Measurements from ENCODE around the gene GIGYF1.

The GIGYF1 gene

DNA sequence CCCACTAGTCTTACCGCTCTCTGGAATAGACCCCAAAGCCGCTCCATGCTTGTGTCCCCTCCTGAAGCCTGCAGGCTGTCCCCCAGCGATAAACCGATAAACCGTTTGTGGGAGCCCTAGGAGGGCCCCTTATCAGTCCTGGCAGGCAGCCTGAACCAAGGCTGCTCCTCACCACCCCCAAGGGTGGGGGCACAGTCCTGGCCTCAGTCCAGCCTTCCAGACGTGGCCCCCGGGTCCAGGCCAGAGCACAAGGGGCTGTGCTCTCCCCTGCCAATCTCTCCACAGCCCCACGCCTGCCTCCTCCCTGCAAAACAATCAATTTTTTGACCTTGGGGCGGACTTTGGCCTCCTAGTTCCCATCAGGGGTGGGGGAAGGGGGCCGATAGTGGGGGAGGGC, 52.6 kb downstream of the GIGYF1 start, which contains the start of gene TFR2:
TFR2 (minus strand) TSS at position 90 of the 397 bp plus-strand sequence; CDS start at position 47, 43 bp downstream.
- no peak for DNase-seq (ENCODE audit: low read depth)
- H3K4me3 ChIP-seq (ENCODE audit: control insufficient read depth, low read depth, low read length), result no peak within 1 kb of the TSS
- TF ChIP-seq, protein P1, sequence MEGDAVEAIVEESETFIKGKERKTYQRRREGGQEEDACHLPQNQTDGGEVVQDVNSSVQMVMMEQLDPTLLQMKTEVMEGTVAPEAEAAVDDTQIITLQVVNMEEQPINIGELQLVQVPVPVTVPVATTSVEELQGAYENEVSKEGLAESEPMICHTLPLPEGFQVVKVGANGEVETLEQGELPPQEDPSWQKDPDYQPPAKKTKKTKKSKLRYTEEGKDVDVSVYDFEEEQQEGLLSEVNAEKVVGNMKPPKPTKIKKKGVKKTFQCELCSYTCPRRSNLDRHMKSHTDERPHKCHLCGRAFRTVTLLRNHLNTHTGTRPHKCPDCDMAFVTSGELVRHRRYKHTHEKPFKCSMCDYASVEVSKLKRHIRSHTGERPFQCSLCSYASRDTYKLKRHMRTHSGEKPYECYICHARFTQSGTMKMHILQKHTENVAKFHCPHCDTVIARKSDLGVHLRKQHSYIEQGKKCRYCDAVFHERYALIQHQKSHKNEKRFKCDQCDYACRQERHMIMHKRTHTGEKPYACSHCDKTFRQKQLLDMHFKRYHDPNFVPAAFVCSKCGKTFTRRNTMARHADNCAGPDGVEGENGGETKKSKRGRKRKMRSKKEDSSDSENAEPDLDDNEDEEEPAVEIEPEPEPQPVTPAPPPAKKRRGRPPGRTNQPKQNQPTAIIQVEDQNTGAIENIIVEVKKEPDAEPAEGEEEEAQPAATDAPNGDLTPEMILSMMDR (IDR thresholded peaks at IDR 0.05; ENCODE audit: control insufficient read depth, insufficient read depth, low read depth, low read length, missing control alignments), result no peak

DNA sequence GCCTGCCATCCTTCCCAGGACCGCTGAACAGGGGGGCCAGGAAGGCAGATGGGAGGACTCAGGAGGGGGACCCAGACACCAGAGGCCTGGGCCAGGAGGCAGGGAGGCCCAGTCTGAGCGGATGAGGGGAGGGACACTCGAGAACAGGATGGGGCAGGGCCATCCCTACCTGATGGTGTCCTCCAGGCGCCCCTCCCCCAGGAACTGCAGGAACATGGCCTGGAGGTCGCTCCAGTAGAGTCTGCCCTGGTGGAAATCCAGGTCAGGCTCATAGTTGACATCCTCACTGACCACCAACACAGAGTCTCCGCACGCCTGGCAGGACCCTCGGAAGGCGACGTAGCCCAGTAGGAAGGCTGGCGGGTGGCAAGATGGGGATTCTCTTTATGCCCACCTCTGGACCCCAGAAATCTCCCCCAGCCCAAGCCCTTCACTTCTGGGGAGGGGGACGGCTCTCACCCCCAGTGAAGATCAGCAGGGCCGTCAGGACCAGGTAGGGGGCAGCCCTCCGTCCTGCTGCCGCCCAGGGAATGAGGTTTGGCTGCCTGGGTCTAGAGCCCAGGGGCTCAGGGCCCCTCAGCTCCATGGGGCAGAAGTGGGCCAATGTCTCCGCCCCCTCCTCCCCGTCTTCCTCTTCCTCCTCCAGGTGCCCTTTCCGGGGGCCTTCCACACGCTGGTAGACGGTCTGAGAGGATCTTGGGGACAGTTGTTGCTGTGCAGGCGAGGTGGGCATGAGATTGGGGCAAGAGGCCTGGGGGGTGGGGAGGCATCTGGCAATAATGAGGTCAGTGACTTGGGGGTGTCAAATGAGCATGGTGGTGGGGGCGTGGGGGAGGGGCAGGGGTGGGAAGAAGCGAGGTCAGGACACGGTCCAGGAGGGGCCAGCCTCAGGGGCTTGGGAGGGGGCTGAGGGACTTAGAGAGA, 53.3 kb downstream of the GIGYF1 start:
- TF ChIP-seq, protein P1 (IDR thresholded peaks at IDR 0.05; ENCODE audit: control insufficient read depth, insufficient read depth, low read depth, low read length, missing control alignments), result no peak
- no peak overlapping the region for H3K4me3 ChIP-seq (ENCODE audit: control insufficient read depth, low read depth, low read length)
- DNase-seq (ENCODE audit: low read depth), result no peak

DNA sequence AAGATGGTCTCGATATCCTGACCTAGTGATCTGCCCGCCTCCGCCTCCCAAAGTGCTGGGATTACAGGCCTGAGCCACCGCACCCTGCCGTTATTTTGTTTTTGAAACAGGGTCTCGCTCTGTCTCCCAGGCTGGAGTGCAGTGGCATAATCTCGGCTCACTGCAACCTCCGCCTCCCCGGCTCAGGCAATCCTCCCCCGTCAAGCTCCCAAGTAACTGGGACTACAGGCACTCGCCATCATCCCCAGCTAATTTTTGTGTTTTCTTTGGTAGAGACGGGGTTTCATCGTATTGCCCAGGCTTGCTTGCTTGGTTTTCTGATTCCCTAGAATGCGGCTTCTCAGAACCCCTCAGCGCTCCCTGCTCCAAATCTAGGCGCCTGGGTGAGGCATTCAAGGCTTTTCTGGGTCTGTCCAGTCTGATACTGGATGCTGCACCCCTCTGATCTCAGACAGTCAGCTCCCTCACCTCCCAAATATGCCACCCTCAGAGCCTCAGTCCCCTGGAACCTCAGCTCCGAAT, 54.0 kb downstream of the GIGYF1 start:
- H3K4me3 ChIP-seq (ENCODE audit: control insufficient read depth, low read depth, low read length), result no peak overlapping the region
- TF ChIP-seq, protein P1 (IDR thresholded peaks at IDR 0.05; ENCODE audit: control insufficient read depth, insufficient read depth, low read depth, low read length, missing control alignments), result no peak
- no peak for DNase-seq (ENCODE audit: low read depth)

DNA sequence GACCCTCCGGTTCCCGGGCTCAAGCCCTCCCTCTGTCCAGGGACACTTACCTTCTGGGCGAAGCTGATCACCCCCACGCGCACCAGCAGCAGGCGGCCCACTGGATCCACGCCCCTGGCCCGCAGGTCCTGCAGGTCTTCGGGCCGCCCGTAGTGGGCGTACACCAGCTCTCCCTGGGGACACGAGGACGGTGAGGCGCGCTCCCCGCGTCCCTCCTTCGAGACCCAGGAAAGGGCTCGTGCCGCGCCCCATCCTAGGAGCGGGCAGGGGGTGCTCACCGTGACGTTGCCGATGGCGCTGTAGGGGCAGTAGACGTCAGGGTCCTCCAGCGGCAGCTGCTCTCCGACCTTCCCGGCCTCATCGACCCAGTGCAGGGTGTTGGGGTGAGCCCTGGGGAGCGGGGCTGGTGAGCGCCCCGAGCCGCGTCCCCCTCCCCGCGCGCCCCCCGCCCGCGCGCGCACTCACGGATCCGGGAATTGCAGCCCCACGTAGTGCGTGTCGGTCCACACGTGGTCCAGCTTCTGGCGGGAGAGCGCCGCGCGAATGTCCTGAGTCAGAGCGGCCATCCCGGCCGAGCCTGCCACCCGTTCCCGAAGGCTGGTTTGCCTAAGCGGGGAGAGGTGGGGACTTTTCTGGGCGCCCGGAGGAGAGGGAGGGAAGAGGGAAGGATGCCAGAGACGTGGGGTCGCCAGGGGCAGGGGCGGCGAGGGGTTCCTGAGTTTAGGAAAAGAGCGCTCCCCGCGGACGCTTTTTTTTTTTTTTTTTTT, 60.9 kb downstream of the GIGYF1 start:
- no peak for DNase-seq (ENCODE audit: low read depth)
- peak overlapping the region; percentile 50 for H3K4me3 ChIP-seq (ENCODE audit: control insufficient read depth, low read depth, low read length)
- TF ChIP-seq, protein P1 (IDR thresholded peaks at IDR 0.05; ENCODE audit: control insufficient read depth, insufficient read depth, low read depth, low read length, missing control alignments), result peak; percentile 50

DNA sequence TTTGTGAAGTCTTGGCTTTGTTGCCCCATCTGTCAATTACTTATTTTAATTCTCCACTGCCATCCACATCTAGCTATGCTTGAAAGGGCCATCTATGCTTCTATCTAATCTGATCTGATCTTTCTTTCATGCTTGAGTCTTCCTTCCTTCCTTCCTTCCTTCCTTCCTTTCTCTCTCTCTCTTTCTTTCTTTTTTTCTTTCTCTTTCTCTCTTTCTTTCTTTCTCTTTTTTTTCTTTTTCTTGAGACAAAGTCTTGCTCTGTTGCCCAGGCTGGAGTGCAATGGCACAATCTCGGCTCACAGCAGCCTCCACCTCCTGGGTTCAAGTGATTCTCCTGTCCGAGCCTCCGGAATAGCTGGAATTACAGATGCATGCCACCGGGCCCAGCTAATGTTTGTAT, 64.0 kb downstream of the GIGYF1 start:
- no peak overlapping the region for H3K4me3 ChIP-seq (ENCODE audit: control insufficient read depth, low read depth, low read length)
- TF ChIP-seq, protein P1 (IDR thresholded peaks at IDR 0.05; ENCODE audit: control insufficient read depth, insufficient read depth, low read depth, low read length, missing control alignments), result no peak

More for the DNA sequence above, 64.0 kb downstream of the GIGYF1 start:
- no peak for DNase-seq (ENCODE audit: low read depth)
